Type B pancreatic cell (in vitro differentiated cells): ENCODE data around the gene LRRC38. TPM values are rescaled to one million over a fixed set of nuclear protein-coding genes. Genes with fewer than 3 reads are reported as not detected.

Source experiments
- DNase-seq: peaks from one replicate; pipeline ENCODE4 v3.0.0; 2021; ENCODE audit warnings: mixed read lengths; ENCODE audit not compliant: unreplicated experiment; ENCODE audit errors: extremely low spot score
- H3K27ac Mint-ChIP-seq: 2 replicates; pipeline ENCODE4 v1.8.0; 2021; ENCODE audit warnings: mild to moderate bottlenecking, mixed read lengths
- H3K27me3 Mint-ChIP-seq: 2 replicates; pipeline ENCODE4 v1.8.0; 2021; ENCODE audit warnings: mixed read lengths
- H3K36me3 Mint-ChIP-seq: 2 replicates; pipeline ENCODE4 v1.8.0; 2021; ENCODE audit warnings: mixed read lengths
- H3K4me1 Mint-ChIP-seq: one replicate; pipeline ENCODE4 v1.8.0; 2021; ENCODE audit warnings: mixed read lengths; ENCODE audit not compliant: unreplicated experiment
- H3K4me3 Mint-ChIP-seq: 2 replicates; pipeline ENCODE4 v1.8.0; 2021; ENCODE audit warnings: mild to moderate bottlenecking, mixed read lengths
- H3K9me3 Mint-ChIP-seq: 2 replicates; pipeline ENCODE4 v1.8.0; 2021; ENCODE audit warnings: mixed read lengths
- total RNA-seq: library from RNA; stranded (reverse); gene quantifications from 2 replicates; pipeline ENCODE4 v1.2.1, GENCODE V29; 2021; ENCODE audit warnings: low replicate concordance
- TF ChIP-seq, protein P1 (sequence below): fragments of 200-600 bp; sonication (generic); conservative IDR thresholded peaks from 2 replicates; pipeline ENCODE4 v1.5.0; 2021; ENCODE audit warnings: antibody characterized with exemption, mild to moderate bottlenecking

LRRC38 gene
- total RNA-seq, 1 donor from 2014 or later = 2.6 TPM

DNA sequence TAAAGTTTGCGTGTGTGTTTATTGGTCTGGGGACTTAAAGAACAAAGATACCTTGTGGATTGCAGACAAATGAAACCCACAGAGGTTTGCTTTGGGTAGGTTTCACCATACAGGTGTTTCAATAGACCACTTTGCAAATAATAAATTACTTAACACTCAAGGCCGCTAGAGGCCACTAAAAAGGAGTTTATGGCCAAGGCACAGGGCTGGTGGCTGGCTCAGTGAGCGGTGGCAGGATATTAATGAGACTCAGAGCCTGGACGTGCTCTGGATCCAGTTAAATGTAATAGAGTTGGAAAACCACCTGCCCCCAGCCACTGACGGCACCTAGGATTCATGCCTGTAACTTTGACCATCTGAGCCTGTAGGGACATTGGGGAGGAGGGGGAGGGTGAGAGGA lies 44.5 kb downstream of the LRRC38 start:
- no peak for DNase-seq
- TF ChIP-seq, protein P1, sequence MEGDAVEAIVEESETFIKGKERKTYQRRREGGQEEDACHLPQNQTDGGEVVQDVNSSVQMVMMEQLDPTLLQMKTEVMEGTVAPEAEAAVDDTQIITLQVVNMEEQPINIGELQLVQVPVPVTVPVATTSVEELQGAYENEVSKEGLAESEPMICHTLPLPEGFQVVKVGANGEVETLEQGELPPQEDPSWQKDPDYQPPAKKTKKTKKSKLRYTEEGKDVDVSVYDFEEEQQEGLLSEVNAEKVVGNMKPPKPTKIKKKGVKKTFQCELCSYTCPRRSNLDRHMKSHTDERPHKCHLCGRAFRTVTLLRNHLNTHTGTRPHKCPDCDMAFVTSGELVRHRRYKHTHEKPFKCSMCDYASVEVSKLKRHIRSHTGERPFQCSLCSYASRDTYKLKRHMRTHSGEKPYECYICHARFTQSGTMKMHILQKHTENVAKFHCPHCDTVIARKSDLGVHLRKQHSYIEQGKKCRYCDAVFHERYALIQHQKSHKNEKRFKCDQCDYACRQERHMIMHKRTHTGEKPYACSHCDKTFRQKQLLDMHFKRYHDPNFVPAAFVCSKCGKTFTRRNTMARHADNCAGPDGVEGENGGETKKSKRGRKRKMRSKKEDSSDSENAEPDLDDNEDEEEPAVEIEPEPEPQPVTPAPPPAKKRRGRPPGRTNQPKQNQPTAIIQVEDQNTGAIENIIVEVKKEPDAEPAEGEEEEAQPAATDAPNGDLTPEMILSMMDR = peak; percentile 50
- H3K27ac Mint-ChIP-seq = no peak overlapping the region
- peaks cover 8% of the 10 kb centered on the region for H3K27me3 Mint-ChIP-seq
- H3K4me1 Mint-ChIP-seq = no peaks in the 10 kb centered on the region
- no peaks in the 10 kb centered on the region for H3K36me3 Mint-ChIP-seq
- no peak overlapping the region for H3K4me3 Mint-ChIP-seq
- no peaks in the 10 kb centered on the region for H3K9me3 Mint-ChIP-seq

DNA sequence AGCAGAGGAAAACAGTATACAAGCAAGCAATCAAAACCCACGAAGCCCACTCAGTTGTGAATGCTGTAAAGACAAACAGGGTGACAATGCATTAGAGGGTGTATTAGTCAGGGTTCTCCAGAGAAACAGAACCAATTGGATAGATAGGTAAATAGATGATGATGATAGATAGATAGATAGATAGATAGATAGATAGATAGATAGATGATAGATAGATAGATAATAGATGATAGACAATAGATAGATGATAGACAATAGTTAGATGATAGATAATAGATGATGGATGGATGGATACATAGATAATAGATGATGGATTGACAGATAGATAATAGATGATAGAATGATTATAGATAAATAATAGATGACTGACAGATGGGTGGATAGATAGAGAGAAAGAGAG lies 48.3 kb downstream of the LRRC38 start:
- TF ChIP-seq, protein P1 = no peak
- Mint-ChIP-seq H3K9me3 (no peaks in the 10 kb centered on the region), H3K36me3 (no peaks in the 10 kb centered on the region), H3K27ac (no peak overlapping the region), H3K4me1 (no peaks in the 10 kb centered on the region), H3K4me3 (no peak overlapping the region), H3K27me3 (peaks cover 5% of the 10 kb centered on the region)
- no peak for DNase-seq

DNA sequence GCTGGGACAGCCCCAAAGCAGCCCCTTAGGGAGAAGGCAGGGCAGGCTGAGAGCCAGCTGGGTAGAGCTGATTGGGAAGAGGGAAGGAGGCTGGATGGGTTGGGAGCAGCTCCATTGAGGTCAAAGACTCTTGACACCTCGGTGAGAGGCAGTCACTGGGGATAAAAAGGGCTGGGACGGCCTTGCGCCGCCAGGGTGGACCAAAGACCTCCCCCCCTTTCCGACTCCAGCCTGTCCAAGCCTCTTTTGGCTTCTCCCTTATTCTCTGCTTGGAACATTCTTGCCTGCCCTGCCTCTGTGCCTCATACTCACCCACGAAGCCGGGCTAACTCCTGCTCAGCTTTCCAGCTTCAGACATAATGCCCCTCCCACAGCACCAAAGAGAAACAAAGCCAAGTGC lies 51.1 kb downstream of the LRRC38 start:
- Mint-ChIP-seq H3K27me3 (peaks cover 5% of the 10 kb centered on the region), H3K9me3 (no peaks in the 10 kb centered on the region), H3K4me1 (no peaks in the 10 kb centered on the region), H3K27ac (no peak overlapping the region), H3K4me3 (no peak overlapping the region), H3K36me3 (no peaks in the 10 kb centered on the region)
- TF ChIP-seq, protein P1 = no peak
- no peak for DNase-seq

- Mint-ChIP-seq H3K9me3 (no peaks in the 10 kb centered on the region), H3K4me3 (no peak overlapping the region), H3K27ac (no peak overlapping the region)
These were observed 51.8 kb downstream of the LRRC38 start for GRCh38 chr1:13461977-13462376.

DNA sequence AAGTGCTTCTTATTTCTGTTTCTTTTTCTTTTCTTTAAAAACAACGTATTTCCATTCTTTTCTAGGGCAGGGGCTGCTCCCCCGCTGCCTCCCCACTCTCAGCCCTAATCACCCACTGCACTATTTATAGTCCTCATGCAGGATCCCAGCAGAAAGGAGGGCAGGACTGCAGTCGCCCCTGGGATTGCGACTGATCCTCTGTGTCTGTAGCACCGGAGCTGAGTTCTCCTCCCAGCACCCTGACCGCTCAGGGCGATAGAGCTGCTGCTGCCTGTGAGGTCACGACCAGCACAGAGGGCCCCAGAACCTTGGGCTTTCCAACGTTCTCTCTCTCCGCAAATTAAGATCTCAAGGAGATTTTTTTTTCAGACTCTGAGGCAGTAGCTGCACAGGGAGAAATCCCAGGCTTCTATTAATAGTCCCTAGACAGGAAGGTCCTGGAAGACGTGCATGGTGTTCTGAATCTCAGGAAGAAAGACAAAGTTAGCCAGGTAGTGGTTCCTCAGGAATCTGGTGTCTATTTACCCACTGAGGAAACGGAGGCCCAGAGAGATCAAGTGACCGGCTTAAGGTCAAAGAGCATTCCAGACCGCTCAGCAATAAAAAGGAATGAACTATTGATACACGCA lies 56.8 kb downstream of the LRRC38 start:
- H3K36me3 Mint-ChIP-seq = no peaks in the 10 kb centered on the region
- H3K4me1 Mint-ChIP-seq = no peaks in the 10 kb centered on the region
- H3K4me3 Mint-ChIP-seq = no peak overlapping the region
- H3K27ac Mint-ChIP-seq = no peak overlapping the region
- no peaks in the 10 kb centered on the region for H3K9me3 Mint-ChIP-seq
- H3K27me3 Mint-ChIP-seq = no peaks in the 10 kb centered on the region
- DNase-seq = no peak
- TF ChIP-seq, protein P1 = no peak

More at GRCh38 chr1:13461977-13462376, 51.8 kb downstream of the LRRC38 start:
- H3K27me3 Mint-ChIP-seq = peaks cover 5% of the 10 kb centered on the region
- TF ChIP-seq, protein P1 = no peak
- no peaks in the 10 kb centered on the region for H3K4me1 Mint-ChIP-seq
- no peak for DNase-seq
- no peaks in the 10 kb centered on the region for H3K36me3 Mint-ChIP-seq
